ENCODE measurements around the gene EFNA5.

Gene EFNA5

DNA sequence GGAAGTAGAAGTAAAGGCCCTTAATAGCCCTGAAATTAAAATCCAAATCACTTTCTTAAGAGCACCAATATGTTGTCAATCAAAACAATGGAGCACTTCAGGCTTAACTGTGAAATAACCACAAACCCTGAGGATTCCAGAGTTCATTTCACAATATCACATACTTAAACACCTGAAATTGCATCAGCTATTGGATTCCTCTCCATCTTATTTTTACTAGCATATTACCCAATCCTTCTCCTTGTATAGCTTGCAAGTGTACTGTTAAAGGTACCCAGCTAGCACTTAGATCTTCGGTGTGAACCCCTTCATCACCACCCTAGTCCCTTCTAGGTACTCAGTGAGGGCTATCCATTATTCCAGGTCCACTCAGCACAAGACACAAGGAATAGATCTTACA lies 287.3 kb downstream of the EFNA5 start:
- no peak for DNase-seq

DNA sequence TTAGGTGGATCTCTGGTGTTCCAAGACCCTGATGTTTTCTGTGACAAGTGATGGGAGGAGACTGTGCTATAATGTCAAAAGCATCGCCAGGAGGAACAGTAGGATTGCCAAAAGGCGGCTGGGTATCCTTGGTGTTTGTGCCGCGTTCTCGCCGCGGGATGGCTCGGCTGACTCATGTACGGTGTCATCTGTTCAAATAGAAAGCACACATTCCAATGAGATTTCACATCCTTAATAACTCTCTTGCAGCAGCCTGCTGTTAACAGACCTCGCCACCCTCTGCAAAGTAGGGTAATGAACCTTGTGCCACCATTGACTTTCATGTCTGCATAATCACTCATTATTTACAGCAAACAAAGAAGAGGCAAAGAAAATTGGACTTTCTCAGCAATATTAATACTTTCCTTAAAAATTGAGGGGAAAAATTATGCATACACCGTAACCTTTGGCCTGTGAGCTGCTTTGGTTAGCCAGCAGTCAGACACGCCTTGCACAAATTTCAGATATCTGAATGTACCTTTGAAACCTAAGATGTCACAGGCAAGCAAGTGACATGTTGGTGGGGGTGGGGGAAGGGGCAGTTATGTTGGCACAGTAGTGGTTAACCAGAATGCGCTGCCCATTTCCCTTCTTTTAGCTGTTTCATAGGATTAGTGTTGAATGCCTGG lies 289.4 kb downstream of the EFNA5 start:
- no peak for DNase-seq

DNA sequence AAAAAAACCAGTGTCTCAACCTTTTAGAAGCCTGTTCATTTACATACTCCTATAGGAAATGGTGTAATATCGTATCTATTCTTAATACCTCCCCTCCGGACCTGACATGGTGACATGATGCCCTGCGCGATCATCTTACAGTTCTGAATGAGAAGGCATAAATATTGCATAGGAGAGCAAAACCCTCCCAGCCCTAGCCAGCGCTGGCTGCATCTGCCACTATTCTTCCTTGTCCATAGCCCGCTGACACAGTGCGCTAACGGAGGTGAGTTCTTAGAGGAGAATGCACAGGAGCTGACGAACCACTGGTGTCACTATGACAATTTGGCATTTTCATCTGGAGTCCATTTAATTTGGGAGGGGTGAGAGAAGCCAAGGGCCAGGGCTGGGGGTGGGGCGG lies 290.1 kb downstream of the EFNA5 start:
- no peak for DNase-seq

DNA sequence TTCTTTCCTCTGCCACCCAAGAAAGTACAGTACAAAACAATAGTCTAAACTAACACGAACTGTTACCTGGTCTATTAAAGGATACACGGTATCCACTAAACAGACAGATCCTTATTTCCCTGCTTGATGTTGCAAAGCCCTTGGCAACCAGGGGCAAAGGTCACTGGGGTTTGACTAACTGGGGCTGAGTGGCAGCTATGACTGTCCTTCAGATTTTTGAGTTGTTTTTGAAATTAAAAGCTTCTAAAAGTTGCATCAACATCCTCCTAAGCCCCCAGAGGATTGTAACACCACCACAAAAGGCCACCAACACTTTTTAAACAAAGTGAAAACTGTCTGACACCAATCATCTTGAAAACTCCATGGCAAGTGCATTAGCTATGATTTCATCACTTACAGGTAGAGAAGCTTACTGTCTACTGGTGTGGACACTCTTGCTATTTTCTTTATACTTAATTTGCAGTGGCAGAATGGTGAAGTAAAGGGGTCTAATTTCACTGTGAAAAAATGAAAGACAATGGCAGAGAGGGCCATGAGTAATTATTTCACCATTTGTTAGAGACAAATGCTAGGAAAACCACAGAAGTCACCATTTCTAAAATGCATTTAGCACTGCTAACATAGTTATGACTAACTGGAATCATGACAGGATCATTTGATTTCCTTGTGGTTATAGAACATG lies 292.4 kb downstream of the EFNA5 start:
- no peak for DNase-seq

DNA sequence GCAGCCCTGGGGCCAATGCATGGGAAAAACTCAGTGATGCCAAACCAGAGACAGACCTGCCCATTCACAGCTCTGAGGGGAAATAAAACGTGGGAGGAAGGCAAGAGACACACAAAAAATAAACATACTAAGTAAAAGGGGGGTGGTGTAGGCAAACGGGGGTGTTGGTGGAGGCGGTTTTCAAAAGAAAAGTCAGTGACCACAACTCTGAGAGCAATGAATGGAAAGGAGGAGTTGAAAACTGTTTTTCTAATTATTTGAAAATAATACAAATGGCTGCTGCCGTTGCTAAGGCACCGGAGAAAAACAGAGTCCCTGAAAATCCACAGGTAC lies 293.5 kb downstream of the EFNA5 start:
- DNase-seq, result no peak

DNA sequence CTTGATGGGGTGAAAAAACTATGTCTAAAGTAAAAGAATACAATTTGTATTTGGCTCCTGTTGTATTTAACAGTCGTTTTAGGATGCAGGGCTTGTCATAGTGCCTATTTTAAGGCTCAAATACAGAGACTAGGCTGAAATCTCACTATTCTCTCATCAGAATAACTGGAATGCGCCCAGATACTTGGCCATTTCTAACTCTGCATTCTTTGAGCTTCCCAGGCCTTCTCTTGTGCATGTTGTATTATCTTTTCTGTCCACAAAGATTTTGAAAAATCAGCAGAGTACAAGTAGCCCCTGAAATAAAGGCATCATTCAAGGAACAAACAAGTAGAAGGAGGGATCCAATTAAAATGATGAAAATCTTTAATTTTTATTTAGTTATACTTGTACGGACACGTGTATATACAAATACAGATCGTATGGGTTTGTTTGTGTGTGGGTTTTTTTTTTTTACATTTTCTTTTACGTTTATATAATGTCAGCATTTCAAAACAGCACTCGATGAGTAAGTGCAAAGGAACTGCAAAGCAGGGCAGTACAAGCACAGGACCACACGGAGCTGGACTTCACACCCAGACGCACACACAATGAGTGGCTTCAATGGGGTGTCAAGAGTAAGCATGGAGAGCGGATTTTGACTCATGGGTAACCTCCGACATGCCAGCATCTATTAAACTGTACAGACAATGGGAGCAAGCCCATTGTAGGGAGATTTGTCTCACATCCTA lies 294.0 kb downstream of the EFNA5 start:
- no peak for DNase-seq

DNA sequence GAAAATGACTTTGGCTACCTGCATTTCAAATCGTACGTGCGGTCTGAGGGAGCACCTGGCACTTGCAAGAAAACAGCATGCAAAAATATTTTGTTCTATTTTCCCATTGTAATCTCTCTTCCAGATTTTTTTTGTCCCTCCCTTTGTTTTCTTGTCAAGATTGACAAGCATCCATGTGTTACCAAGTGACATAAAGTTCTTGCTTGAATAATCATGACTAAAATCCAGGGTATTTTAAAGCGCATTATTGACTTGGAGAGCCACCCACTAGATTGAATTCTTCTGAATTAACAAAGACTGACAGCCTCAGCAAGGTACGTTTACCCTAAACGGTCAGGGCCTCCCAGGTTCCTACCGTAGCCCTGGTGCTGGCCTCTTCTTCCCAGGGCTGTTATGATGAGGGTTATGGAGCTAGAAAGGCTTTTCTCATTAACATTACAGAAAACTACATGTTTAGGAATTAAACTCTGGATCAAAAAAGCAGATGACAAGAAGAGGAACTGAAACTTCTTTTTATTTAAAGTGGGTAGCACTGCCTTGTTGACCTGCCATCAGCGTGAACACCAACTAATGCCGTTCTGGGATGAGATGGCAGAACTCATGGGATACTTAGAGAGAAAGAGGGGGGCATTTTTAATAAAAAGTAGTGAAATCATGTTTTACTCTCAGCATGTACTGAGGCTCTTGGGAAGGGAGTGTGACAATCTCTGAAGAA lies 297.0 kb downstream of the EFNA5 start:
- DNase-seq, result no peak

DNA sequence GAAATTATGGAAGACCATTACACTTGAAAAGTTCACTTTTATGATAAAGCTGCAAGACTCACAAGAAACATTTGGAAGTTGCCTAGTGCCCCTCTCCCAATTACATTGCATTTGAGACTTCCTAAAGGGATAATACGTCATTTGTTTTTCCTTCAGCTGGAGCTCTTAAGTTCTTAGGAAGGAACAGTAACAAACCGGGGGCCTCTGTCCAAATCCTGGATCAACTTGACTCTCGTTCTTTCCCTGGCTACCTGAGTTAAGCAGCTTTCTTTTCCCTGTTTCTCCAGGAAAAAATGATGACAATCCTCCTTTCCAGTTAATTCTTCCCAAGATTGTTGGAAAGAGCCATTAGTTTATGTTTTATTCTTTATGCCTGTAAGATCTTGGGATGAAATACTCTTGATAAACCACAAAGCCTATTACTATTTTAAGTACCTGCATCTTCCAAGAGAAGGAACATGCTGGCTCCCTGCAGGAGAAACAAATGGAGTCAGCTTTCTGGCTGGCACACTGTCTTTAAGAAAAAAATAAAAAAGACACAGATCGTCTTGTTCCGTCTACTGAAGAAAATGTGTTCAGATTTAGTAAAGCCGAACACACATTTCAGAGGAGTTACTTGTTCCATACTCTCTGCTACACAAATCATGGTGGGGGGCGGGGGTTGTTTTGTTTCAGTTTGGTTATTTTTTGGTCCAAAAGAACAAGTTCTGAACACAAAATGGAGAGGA lies 297.9 kb downstream of the EFNA5 start:
- DNase-seq, result no peak

DNA sequence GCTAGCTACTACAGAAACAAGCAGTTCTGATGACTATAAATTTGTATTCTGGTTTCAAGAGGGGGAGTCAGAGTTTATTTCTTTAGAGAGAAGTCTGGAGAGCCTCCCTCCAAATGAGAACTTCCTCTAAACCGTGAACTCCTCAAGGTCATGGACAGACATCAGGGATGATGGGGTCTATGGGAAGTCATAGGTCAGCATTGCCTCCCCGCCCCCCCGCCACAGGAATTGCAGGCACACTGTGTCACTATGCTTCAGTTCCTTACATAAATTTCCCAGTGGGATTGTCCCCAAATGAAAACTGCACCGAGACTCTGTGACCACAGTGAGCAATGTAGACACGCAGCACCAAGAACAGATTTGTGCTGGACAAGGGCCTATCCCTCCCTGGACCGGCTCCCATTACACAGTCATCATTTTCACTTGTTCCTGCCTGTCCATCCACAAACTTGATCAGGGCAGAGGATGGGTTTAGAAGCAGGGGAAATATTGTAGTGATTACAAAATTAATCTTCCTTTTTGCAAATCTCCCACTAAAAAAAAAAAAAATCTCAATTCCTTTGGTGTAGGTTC lies 300.3 kb downstream of the EFNA5 start:
- DNase-seq, result no peak

DNA sequence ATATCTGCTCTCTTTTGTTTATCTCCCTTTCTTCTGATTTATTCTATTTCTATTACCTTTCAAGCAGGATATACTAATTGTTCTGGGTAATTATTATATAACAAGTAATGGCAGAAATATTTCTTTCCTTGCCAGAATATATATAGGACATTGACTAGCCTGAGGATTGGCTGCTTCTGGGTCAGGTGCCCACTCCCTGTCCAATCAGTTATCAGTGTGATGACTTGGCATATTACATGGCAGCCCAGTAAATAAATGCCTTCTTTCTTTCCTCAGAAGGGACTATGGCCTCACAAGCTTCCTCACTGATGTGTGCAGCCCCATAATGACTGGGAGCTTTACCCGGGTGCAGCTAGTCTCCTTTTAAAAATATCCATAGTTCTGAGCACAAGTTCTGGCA lies 301.1 kb downstream of the EFNA5 start:
- DNase-seq, result no peak

DNA sequence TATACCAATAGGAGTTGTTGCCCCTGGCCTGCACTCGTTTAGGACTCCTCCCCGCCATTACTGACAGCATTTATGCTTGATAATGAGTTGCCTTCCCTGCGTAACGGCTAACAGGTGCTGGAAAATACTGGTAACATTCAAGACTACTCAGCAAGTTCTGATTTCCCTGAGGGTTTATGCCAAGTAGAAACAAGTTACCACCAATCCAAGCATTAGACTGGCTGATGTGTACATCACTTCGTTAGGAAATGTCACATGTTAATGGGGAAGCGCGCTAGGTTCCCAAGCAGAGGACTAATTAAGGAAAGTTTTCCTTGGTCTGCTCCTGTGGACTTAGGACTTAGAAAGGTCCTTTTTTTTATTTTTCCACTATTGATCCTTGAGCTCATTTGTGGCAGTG lies 302.1 kb downstream of the EFNA5 start:
- DNase-seq, result no peak

DNA sequence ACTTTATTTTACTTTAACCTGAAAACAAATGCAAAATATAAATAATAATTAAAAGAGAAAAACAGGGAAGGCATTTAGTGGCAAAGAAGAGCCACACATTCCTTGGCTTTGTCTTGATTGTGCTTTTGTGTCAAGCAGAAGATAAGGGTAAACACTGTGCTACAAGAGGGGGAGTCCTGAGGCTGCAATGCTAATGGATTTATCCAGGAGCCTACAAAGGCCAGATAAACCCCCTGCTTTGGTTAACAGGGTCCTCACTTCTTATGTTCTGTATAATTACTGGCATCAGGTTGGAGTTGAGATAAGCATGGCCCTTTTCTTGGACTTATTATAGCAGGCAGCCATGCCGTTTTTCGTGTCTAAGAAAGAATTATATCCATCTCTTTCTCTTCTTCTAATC lies 302.8 kb downstream of the EFNA5 start:
- no peak for DNase-seq

DNA sequence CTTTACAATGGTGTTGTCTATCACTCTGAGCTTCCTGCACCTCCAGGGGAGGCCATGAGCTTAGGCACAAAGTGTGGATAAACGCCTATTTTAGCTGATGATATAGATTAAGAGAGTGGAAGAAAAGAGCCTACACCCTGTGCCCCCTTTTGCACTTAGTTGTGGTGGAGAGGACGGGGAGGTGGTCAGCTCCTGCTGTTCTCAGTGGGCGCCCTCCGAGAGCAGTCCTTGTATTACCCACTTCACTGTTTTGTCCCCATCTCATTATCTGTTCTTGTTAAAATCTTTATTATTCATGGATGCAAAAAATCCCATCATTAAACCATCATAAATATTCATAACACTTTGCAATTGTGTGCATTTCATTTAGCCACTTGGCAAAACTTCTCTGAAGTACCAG lies 303.3 kb downstream of the EFNA5 start:
- no peak for DNase-seq

DNA sequence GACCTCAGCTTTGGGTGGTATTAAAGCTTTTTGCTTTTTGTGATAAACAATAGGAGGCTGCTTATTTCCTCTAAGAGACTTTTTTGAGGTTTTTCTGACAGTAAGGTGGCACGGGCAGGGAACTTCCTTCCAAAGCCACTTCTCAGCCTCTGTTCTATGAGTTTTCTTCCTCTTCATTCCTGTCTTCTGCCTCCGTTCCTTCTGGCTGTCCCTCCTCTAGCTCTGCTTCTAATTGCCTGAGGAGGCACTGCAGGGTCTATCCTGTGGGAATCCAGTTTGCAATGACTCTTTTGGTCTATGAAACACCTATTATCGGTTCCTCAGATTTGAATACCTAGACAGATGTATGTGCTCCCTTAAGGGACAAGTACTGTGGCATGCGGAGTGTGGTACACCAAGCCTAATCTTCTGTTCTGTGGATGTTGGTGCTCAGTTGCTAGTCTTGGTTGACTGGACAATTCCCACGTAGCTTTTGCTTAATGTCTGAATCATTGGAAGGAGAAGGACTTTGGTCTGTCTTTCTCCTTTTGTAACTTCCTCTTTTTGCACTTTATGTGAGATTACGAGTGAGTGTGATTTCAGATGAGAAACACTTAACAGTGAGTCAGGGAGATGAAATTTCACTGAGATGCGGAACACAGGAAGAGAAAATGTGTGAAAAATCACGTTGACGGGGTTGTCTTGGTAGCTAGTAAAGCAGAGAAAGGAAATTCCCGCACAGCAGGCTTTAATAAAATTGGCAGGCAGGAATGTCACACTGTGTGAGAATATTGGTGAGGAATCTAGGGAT lies 305.2 kb downstream of the EFNA5 start:
- DNase-seq, result no peak

DNA sequence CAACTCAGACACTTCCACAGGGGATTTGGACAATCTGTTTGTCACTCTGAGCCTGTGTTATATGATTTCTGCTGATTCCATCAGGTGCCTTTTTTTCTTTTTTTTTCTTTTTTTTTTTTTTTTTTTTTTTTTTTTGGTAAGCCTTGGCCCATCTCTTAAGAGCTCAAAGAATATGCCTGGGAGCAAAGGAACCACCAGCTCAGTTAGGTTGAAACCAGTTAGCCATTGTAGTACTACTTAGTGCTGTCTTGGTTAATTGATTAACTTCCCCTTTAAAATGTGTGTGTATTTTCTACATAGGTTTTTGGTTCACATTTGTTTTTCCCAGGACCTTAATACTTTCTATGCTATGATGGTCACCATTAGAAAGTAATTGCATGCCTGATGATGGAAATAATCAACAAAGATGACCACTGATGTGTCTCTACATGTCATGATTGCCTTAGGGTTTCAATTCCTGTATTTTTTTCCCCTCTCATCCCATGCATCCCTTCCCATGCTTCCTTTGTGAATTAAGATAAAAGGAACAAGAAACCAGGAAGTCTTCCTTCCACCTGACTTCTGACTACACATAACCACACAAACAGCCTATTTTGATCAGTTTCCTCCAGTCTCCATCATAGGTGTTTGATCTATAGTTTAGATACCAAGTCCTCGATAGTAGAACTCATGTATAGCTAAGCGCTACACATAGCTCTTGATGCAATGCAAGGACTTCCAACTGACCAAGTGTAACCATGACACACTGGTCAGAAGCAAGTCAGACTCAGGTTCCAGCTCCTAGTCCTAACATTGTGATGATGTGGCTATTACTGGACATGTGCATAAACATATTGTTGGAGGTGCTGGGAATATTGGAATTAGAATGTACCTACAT lies 306.1 kb downstream of the EFNA5 start:
- no peak for DNase-seq

DNA sequence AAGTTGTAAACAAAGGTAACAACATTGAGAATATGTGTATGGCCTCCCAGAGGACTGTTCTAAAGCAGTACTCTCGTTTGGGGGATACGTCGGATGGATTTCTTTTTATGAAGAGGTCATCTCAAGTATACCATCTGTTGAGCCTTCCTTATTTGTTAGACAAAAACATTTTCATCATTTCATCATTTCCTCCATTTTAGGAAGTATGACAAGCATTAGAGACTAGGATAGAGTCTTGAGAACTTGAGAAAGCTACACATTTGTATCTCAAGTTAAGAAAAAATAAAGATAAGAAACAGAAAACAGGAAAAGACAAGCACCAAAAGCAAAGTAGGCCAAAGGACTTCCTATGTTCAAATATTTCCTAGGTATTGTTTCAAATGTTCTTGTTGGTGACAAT lies 307.0 kb downstream of the EFNA5 start:
- no peak for DNase-seq

DNA sequence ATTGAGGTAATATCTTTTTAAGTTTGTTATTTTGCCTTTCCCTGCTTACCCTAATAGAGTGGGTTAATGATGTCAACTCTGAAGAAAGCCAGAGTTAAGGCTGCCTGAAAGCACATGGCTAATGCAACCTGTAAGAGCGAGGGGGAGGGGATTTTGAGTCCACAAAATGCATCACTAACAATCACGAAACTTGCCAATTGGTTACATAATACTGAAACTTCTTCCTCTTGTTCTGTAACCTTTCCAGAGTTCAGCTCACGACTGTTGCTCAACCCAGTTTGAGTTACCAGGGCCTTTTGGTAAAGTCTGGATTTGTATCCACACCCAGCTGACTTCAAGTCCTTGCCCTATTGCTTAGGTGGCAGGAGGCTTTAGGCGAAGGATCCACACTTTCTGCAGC lies 308.8 kb downstream of the EFNA5 start:
- DNase-seq, result no peak

DNA sequence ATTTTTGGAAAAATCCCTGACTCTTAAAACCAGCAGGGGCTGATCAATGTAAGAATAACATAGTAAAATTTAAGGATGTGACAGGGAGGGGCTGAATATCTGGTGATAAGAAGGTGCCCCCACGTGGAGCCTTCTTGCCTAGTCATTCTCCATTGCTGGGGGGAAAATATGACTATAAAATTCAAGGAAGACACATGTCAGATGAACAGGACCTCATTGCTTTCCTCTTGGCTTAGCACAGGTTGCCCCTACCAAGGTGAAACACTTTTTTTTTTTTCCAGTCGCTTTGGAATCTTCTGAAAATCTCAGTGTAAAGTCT lies 310.9 kb downstream of the EFNA5 start:
- no peak for DNase-seq

DNA sequence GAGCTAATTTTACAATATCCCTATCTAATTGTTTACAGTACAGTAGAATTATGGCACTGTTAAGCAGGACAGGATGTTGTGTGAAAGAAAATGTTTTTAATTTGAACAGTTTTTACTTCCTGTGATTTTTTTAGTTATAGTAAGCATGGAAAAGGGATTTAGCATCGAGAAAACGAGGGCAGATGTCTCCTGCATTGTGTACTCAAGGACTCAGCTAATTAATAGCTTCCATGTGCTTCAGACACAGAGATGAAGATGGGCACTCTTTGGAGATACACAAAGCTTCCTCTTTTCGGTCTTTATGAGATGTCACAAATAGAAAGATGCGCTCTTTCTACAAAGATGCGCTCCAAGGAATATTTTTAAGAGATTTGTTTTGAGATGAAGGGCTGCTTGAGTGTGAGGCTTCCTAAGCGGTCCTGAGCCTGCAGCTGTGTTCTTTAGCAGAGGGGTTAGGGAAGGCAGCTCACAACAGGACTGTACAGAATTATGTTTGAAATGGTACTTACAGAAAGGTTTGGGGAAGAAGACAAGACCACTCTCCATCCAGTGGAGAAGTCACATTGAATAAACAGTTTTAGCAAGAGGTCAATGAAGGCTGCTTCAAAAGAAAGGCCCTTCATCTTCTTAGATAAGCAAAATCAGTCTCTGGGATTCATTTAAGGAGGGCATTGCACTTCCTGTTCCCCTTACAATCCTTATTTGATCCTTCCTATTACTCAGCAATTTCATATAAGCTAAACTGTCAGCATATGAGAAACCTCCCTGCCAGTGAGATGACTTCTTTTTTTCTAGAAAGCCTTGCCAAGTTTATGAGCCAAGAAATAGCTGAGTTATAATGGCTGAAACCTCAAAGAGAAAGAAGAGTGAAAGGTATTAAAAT lies 311.5 kb downstream of the EFNA5 start:
- no peak for DNase-seq

DNA sequence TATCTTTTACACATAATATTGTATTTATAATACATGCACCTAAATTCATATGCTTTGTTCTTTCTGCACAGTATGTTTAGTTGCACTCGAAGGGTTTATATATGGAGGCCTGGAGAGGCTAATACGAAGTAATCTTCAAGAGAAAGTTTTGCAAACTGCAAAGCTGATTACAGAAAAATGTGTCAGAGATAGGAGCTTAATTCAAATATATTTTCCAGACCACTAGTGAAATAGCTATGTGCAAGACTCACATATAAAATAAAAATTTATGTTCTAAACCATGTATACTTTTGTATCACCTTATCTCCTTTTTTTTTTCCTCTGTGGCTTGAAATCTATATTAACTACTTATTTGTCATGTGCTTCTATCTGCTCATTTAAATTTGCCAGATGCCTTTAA lies 313.8 kb downstream of the EFNA5 start:
- no peak for DNase-seq

Data from DMS79 (cell line).